ENCODE data around the gene COL6A2. TPM values are rescaled to one million over a fixed set of nuclear protein-coding genes. Genes with fewer than 3 reads are reported as not detected.
A peak's percentile ranks its signal among the peaks of the same experiment; 100 is the strongest.

COL6A2 gene
- total and polyA plus RNA-seq, 2 experiments from 2014 or later, result 28.4 to 89.2 TPM

DNA sequence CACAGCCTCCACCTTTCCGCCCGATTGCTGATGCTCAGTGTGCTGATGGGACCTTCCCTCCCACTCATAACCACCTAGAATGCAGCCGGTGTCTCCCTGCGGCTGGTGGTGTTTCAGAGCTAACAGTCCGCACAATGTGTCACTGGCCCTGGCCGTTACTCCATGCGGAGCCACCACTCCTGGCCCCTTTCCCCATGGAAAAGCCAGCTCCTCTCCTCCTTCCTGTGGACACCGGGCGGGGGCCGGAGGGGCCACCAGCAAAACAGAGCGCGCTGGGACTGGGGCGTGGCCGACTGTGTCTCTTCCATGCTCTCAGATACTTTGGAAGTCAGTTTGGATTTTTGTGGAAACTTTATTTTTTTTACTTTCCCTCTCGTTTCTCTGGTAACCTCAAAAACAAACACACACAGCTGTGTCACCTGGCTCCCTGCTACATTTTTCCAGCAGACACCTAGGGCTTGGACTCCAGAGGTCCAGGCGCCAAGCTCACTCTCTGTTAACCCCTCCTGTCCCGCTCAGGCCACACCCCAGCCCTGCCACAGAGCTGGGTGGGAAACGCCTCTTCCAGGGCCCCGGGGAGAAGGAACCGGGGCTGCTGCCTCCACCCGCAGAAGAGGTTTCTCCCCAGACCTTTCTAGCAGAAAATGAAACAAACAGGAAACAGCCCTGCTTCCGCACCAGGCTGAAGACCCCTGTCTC is 32.5 kb upstream of the COL6A2 start (continued):
- TF ChIP-seq, protein P1, sequence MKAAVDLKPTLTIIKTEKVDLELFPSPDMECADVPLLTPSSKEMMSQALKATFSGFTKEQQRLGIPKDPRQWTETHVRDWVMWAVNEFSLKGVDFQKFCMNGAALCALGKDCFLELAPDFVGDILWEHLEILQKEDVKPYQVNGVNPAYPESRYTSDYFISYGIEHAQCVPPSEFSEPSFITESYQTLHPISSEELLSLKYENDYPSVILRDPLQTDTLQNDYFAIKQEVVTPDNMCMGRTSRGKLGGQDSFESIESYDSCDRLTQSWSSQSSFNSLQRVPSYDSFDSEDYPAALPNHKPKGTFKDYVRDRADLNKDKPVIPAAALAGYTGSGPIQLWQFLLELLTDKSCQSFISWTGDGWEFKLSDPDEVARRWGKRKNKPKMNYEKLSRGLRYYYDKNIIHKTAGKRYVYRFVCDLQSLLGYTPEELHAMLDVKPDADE (IDR thresholded peaks at IDR 0.05), result no peak
- TF ChIP-seq CTCF (conservative IDR thresholded peaks at IDR 0.05; ENCODE audit: low read depth in 2 of 2) (no peak), ZNF331 (CRISPR knock-in tag; IDR thresholded peaks at IDR 0.05; ENCODE audit: low read depth) (no peak), EZH2 (IDR thresholded peaks at IDR 0.05; ENCODE audit: low read depth, unreplicated experiment) (no peak), NANOG (IDR thresholded peaks at IDR 0.05; ENCODE audit: borderline replicate concordance) (no peak), POLR2AphosphoS5 (IDR thresholded peaks at IDR 0.05; ENCODE audit: low read depth) (no peak), JUNB (IDR thresholded peaks at IDR 0.05; ENCODE audit: unreplicated experiment) (no peak), ZNF114 (CRISPR knock-in tag; IDR thresholded peaks at IDR 0.05) (no peak), CREB1 (CRISPR knock-in tag; IDR thresholded peaks at IDR 0.05; ENCODE audit: low read depth) (no peak)

DNA sequence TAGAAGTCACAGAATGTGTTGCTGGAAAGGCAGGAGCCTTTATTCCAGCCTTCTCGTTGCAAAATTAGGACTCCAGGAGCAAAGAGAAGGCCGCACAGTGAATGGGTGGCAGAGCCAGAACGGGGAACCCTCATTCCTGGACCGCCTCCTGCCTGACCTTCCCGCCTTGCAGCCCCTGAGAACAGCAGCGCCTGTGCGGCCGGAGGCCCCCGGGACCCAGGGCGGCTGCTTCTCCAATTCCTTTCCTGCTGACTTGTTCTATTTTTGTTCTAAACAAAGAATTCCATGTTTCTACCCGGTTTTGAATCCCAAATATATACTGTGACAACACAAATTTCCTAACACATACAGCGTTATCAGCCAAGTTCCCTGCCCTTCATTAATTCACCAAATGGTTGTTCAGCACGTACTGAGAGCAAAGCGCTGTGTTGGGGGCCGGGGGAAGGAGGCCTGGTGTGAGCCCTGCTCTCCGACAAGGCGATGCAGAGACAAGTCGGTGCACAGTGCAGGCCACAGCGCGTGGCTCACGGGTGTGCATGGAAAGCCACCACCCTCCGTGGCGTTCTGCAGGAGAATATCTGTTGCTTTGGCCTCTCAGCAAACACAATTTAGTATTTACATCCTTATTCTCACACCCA is 31.9 kb upstream of the COL6A2 start:
- H3K36me3 ChIP-seq (ENCODE audit: insufficient read depth), result no peaks in the 10 kb centered on the region
- peaks cover 5% of the 10 kb centered on the region for H3K4me1 ChIP-seq (ENCODE audit: insufficient read depth)
- H3K9me2 ChIP-seq (ENCODE audit: insufficient read depth), result no peaks in the 10 kb centered on the region
- 0 out of 2 replicates have a peak, but pooled peaks cover 3% of the 10 kb centered on the region for H3F3A ChIP-seq (replicated peaks; ENCODE audit: low read depth)
- no peaks in the 10 kb centered on the region for H3K79me2 ChIP-seq (replicated peaks; ENCODE audit: insufficient read depth)
- Mint-ChIP-seq H3K4me3 (no peak overlapping the region), H3K4me1 (peaks cover 17% of the 10 kb centered on the region), H3K9me3 (peaks cover 37% of the 10 kb centered on the region), H3K27me3 (ENCODE audit: insufficient read depth, low read depth, poor library complexity) (peaks cover 35% of the 10 kb centered on the region), H3K36me3 (ENCODE audit: low read depth) (peaks cover 12% of the 10 kb centered on the region), H3K27ac (no peak overlapping the region)
- H3K27me3 ChIP-seq (ENCODE audit: insufficient read depth), result no peaks in the 10 kb centered on the region
- H3K4me2 ChIP-seq, result no peak overlapping the region
- no peak for DNase-seq (ENCODE audit: low spot score)
- H3K4me3 ChIP-seq, result no peak overlapping the region
- ATAC-seq, result peak; percentile 19
- H3K27ac ChIP-seq (ENCODE audit: low read depth), result no peak overlapping the region
- H4K20me1 ChIP-seq (replicated peaks; ENCODE audit: insufficient read depth), result no peaks in the 10 kb centered on the region
- H2AFZ ChIP-seq, result peak overlapping the region; percentile 90
- TF ChIP-seq CREB1 (CRISPR knock-in tag; IDR thresholded peaks at IDR 0.05; ENCODE audit: low read depth), result no peak
- no peak for TF ChIP-seq ZNF331 (CRISPR knock-in tag; IDR thresholded peaks at IDR 0.05; ENCODE audit: low read depth)
- TF ChIP-seq, protein P2, sequence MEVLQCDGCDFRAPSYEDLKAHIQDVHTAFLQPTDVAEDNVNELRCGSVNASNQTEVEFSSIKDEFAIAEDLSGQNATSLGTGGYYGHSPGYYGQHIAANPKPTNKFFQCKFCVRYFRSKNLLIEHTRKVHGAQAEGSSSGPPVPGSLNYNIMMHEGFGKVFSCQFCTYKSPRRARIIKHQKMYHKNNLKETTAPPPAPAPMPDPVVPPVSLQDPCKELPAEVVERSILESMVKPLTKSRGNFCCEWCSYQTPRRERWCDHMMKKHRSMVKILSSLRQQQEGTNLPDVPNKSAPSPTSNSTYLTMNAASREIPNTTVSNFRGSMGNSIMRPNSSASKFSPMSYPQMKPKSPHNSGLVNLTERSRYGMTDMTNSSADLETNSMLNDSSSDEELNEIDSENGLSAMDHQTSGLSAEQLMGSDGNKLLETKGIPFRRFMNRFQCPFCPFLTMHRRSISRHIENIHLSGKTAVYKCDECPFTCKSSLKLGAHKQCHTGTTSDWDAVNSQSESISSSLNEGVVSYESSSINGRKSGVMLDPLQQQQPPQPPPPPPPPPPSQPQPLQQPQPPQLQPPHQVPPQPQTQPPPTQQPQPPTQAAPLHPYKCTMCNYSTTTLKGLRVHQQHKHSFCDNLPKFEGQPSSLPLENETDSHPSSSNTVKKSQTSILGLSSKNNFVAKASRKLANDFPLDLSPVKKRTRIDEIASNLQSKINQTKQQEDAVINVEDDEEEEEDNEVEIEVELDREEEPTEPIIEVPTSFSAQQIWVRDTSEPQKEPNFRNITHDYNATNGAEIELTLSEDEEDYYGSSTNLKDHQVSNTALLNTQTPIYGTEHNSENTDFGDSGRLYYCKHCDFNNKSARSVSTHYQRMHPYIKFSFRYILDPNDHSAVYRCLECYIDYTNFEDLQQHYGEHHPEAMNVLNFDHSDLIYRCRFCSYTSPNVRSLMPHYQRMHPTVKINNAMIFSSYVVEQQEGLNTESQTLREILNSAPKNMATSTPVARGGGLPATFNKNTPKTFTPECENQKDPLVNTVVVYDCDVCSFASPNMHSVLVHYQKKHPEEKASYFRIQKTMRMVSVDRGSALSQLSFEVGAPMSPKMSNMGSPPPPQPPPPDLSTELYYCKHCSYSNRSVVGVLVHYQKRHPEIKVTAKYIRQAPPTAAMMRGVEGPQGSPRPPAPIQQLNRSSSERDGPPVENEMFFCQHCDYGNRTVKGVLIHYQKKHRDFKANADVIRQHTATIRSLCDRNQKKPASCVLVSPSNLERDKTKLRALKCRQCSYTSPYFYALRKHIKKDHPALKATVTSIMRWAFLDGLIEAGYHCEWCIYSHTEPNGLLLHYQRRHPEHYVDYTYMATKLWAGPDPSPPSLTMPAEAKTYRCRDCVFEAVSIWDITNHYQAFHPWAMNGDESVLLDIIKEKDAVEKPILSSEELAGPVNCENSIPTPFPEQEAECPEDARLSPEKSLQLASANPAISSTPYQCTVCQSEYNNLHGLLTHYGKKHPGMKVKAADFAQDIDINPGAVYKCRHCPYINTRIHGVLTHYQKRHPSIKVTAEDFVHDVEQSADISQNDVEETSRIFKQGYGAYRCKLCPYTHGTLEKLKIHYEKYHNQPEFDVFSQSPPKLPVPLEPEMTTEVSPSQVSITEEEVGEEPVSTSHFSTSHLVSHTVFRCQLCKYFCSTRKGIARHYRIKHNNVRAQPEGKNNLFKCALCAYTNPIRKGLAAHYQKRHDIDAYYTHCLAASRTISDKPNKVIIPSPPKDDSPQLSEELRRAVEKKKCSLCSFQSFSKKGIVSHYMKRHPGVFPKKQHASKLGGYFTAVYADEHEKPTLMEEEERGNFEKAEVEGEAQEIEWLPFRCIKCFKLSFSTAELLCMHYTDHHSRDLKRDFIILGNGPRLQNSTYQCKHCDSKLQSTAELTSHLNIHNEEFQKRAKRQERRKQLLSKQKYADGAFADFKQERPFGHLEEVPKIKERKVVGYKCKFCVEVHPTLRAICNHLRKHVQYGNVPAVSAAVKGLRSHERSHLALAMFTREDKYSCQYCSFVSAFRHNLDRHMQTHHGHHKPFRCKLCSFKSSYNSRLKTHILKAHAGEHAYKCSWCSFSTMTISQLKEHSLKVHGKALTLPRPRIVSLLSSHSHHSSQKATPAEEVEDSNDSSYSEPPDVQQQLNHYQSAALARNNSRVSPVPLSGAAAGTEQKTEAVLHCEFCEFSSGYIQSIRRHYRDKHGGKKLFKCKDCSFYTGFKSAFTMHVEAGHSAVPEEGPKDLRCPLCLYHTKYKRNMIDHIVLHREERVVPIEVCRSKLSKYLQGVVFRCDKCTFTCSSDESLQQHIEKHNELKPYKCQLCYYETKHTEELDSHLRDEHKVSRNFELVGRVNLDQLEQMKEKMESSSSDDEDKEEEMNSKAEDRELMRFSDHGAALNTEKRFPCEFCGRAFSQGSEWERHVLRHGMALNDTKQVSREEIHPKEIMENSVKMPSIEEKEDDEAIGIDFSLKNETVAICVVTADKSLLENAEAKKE (CRISPR knock-in tag; IDR thresholded peaks at IDR 0.05), result no peak
- TF ChIP-seq, protein P1 (IDR thresholded peaks at IDR 0.05), result no peak
- TF ChIP-seq EZH2 (IDR thresholded peaks at IDR 0.05; ENCODE audit: low read depth, unreplicated experiment), result no peak
- no peak for TF ChIP-seq JUNB (IDR thresholded peaks at IDR 0.05; ENCODE audit: unreplicated experiment)

All from GM23338 (cell line).